GM19468 (cell line): ENCODE data around the gene KRTAP12-2.

Source experiments
- ATAC-seq: cut with Tn5 transposase; IDR thresholded peaks from one replicate; pipeline ENCODE4 v1.9.1; 2021; ENCODE audit warnings: mild to moderate bottlenecking, moderate library complexity, moderate number of reproducible peaks; ENCODE audit not compliant: unreplicated experiment; ENCODE audit errors: extremely low read depth

KRTAP12-2 gene, protein sequence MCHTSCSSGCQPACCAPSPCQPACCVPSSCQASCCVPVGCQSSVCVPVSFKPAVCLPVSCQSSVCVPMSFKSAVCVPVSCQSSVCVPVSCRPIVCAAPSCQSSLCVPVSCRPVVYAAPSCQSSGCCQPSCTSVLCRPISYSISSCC

DNA sequence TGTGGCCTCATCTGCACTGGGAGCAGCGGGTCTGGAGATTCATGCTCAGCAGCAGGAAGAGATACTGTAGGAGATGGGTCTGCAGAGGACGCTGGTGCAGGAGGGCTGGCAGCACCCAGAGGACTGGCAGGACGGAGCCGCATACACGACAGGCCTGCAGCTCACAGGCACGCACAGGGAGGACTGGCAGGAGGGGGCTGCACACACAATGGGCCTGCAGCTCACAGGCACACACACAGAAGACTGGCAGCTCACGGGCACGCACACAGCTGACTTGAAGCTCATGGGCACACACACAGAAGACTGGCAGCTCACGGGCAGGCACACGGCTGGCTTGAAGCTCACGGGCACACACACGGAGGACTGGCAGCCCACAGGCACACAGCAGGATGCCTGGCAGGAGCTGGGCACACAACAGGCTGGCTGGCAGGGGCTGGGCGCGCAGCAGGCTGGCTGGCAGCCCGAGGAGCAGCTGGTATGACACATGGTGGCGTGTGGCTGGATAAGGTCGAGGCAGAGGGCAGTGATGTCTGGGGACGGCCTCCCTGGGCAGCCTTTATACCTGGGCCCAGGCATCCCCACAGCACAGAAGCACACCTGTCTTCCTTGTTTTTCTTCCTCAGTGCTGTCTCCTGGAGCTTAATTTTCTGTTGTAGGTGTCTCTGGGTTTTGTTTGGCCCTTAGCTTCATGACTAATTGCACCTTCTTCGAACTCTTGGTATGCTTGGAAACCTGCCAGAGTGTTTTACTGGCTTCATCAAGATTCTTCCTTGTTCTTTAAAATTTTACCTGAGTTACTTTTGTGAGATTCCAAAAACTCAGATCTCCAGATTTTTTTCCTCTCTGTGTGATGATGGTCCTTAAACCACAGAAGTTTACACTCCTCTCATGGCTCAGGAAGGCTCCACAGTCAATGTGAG is at the start of gene KRTAP12-2:
TSS of gene KRTAP12-2 (minus strand) at position 527 of the 920 bp plus-strand sequence. CDS start at position 486, 41 bp downstream.
- no peak for ATAC-seq

DNA sequence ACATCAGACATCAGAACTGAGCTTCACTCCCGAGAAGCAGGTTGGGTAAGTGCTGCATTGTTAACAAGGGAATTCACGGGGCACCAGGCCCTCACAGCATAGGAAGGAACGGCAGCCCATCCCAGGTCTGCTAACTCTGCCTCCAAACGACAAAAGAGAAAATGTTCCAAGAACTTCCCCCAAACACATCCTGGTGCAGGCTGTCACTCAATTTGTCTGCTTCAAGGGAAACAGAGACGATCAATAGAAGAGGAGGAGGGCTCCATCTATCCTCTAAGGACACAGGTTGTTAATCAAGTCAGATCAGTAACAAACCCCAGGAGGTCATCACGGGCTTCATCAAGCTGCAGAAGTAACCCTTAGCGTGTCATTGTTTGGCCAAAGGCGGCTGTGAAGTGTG is 48.2 kb upstream of the KRTAP12-2 start:
- no peak for ATAC-seq

DNA sequence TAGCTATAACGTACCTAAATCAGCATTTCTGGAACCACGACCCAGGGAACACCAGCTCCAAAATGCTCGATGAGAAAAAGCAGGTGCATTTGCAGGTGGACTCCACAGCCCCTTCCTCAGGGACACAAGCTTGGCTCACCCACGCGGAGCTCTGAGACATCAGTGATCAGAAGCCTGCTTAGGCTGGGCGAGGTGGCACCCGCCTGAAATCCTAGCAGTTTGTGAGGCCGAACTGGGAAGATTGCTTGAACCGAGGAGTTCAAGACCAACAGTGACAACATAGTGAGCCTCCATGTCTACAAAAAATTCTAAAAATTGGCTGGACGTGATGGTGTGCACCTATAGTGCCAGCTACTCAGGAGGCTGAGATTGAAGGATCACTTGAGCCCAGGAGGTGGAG is 47.1 kb upstream of the KRTAP12-2 start:
- no peak for ATAC-seq

DNA sequence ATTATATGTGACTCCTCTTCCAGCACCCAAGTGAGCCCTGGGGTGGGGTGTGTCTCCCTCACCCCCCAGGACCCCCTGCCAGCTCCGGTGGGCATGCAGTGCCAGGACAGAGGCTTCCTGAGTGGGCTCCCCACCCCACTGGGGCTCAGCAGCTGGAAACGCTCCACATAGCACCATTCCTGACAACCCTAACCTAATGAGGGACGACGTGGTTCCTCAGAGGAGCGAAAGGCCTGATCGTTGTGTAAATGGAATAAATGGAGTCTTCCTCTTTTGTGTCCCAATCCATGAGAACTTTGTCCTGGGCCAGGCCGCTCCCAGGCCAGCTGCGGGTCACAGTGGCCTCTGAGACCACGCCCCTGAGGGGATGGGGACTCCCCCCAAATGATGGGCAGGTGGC is 46.4 kb upstream of the KRTAP12-2 start:
- ATAC-seq = no peak

DNA sequence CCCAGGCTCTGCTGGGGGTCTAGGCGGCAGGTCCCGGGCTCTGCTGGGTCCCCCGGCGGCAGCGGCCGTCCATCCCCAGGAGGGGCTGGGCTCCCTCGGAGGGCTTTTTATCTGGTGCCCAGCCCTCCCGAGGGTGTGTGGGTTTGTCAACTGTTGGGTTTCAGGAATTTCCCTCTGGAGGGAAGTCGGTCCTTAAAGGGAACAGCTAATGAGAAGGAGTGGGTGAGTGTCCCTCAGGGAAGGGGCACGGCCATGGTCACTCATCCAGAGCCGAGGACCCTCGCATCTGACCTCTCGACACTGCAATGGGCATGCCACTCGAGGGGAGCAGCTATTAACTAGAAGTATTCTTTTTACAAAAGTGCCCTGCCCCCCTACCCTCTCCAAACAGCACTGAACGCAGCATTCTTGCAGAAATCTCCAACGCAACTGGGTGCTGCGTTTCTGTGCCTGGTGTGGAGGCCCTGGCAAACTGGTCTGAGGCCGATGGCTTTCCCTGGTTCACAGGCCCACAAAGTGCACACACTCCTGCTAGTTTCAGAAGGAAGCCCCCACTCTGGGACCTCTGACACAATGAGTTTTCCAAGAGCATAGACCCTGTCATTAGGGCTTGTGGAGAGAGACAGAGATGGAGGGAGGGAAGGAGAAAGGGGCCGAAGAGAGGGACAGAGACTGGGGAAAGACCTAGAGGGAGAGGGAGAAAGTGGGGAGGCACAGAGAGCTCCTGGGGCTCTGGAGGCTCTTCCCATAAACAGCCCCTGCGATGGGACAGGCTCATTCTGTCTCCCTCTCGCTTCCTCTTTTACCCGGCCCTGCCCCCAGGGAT is 45.7 kb upstream of the KRTAP12-2 start:
- no peak for ATAC-seq

DNA sequence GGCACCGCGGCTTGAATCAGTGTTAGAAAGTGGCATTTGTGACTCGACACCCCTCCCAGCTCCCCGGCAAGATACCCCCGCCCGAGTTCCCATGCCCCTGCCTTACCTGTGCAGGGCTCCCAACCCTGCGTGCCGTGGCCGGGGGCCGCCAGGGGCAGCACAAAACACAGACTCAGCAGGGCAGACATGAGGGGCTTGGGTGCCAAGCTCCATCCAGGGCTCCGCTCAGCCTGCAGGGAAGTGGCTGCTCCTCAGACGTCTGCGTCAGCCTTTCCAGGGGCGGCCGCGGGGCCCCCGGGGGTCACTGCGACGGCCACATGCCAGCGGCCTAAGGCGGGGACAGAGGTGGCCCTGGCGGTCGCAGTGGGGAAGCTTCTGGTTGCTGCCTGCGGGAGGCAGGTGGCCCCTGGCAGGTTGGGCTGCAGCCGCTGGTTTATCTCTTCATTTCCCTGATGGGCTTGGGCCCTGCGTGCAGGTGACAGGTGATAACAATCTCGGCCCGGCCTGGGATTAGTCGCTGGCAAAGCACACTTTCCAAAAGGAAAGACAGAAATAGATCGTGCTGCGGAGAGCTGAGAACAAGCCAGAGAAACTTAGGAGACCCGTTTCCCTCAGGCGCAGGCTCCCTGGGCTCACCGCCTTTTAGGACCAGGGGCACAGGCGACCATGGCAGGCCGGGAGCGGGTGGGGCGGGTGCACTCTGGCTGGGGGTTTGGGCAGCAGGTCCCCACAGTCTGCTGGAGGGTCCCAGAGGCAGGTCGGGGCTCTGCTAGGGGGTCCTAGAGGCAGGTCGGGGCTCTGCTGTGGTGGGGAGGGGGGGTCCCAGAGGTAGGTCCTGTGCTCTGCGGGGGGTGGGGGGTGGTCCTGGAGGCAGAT is 44.8 kb upstream of the KRTAP12-2 start, which contains the start of gene TSPEAR:
TSS of gene TSPEAR (minus strand) at position 246 of the 876 bp plus-strand sequence. CDS start at position 188, 58 bp downstream.
- ATAC-seq = no peak

DNA sequence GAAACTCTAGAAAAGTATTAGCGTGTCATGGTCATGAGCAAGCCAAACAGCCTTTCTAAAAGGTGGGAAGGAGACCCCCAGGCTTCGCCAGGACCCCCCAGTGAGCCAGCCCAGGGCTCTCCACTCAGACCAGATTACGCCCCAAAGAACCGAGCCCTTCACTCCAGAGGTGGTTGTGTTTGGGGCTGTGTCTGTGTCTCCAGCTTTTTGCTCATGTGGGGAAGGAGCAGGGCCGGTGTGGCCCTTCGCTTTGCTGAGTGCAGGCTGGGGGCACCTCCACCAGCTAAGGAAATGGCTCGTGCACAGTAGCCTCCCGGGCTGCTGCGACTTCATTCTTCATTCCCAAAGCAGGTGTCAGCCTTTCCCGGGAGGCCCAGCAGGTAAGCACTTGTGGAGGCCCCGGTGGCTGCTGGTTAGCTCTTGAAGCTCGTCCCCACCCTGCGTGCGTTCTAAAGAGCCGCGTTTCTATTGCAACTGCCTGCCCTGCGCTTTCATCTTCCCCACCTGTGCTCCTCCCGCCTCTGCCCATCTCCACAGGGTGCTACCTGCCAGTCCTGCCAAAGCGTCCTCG is 44.1 kb upstream of the KRTAP12-2 start:
- ATAC-seq = no peak

DNA sequence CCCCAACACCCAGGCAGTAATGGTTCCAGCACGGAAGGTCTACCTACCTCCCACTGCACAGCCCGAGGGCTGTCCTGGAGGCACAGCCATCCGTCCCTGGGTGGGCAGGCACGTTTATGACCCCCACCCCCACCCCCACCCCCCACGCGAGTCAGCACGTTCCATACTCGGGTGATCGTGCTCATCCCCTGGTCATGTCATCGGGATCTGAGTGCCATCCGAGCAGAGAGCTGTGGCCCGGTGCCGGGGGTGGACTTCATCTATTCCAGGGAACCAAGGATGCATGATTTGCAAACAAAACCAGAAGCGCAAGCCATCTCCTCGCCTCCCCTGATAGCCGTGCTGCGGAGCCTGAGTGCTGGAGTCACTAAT is 43.6 kb upstream of the KRTAP12-2 start:
- no peak for ATAC-seq

DNA sequence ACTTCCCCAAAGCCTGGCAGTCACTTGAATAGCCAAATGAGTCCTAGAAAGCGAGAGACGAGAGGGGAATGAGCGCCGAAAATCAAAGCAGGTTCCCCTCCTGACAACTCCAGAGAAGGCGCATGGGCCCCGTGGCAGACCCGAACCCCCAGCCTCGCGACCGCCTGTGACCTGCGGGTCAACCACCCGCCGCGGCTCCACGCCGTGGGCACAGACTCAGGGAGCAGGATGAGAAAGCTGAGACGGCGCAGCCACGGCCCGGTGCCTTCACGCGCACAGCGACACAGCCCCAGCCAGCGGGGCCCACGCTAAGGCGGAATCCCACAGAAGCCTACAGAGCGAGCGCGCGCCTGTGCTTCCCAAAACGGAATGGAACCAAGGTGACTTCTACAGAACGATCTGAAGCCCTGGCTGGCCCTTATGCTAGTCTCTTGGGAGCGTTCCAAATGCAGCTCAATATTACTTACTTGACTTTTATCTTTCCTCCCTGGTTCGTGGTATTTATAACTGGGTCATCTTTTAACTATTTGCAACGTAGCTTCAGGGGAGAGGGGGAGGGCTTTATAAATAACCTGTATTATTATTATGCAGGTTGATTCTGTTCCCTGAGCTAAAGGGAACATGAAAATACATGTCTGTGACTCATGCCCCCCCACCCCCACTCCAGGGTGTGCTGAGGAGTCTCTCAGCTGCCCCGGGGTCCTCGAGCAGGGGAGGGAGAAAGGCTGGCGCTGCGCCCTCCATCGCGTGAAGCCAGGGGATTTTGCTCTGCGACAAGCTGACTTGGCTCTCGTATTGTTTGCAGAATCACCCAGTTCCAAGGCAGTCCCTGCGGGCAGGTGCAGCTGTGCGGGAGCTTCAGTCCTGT is 42.9 kb upstream of the KRTAP12-2 start:
- ATAC-seq = no peak

DNA sequence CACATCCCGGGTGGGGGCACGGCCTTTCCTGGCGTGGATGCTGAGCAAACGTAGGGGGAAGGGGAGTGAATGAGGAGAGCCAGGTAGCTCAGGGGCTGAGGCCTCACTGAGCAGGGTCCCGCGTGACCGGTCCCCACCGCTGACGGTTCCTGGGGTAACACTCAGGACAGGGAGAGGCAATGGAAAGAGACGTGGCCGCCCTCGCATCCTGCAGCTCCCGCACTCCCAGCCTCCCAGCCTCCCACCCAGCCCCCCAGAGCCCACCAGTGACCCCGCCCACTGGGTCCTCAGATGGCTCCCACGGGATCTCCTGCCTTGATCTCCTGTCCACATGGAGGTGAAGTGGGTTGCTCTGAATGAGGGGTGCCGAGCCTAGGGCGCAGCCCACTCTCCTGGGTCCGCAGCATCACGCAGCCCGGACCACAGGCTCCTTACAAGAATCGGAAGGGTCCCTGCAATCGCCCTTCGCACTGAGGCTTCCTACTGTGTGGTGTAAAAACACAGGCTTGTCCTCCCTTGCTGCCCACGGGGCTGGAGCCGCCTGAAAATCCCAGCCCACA is 42.2 kb upstream of the KRTAP12-2 start:
- no peak for ATAC-seq

DNA sequence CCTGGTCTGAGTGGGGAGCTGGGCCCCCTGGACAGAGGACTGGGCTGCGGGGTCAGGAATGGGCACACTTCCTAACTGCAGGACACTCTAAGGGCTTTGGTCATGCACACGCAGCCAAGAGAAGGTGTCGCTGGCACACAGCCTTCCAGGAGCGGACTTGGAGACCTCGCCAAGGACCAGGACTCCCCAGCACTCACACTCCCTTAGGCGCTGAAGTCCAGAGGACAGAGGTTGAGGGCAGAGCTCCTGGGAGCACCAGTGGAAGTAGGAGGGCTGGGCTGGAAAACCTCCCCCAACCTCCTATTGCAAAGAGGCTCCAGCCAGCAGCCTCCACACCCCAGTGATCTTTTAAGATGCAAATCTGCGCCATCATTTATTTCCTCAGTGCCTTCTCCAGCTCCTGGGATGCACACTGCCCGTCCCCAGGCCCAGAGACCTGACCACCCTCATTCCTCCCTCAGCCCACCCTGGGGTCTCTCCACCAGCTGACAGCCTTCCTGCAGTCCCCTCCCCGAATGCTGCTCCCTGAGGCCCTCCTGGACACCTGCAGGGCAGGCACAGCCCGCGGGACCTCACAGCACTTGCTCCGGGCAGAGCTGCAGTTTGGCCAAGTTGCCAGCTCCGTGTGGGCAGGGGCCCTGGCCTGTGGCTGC is 41.6 kb upstream of the KRTAP12-2 start:
- ATAC-seq = no peak

DNA sequence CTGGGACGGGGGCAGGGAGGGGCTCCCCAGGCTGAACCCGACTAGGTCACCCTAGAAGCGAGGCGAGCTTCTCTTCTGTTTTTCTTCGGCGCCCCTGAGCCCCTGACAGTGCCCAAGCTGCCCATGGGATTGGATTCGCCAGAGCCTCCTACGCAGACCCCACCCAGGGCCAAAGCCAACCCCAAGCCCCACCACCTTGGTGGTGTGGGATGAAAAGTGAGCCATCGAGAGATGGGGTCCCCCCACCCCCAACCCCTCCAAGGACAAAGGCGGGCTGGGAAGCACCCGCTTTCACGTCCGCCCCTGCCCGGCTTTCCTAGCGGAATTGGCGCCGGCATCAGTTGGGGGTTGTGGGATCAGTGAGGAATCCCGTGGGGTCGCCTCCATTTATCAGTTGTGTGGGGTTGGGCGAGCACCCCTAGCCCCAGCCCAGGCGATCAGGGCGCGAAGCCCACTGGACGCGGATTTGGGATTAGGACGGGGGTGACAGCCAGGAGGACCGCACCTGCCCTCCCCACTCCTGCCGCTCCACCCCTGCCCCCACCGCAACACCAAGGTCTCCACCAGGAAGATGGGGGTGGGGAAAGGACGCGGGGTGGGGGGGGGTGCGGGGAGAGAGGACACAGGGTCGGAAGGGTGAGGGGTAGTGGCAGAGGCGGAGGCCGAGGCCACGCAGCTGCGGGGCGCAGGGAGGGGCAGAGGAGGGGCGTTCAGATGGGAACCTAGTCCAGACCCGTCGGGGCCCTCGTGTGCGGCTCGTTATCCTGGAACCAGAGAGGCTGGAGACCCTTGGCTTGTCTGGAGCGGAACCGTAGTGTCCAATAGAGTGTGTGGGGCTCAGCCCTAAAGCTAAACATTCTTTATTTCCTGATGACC is 40.2 kb upstream of the KRTAP12-2 start:
- no peak for ATAC-seq

DNA sequence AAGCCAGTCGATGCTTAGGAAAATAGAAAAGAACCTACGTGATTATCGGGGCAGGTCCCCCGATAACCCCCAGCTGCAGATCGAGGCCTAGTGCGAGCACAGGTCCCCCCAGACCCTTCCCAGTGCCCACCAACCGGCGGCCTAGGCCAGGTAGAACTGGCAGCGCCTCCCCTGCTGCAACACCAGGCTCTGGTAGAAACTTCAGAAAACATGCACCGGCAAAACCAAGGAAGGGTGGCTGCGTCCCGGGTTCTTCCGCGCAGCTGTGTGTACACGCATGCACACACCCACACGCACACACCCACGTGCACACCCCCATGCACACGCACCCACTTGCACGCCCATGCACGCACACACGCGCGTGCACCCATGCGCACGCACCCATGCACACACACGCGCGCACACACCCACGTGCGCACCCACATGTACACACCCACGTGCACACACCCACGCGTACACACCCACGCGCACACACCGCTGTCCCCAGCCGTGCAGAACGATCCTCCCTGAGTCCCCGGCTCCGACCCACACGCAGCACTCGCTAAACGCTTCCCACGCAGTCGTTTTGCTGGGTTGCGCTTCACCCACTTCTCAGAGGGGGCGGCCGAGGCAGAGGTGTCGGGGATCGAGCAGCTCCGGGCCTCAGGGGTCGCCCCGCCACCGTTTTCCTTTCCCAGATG is 39.4 kb upstream of the KRTAP12-2 start:
- ATAC-seq = no peak

DNA sequence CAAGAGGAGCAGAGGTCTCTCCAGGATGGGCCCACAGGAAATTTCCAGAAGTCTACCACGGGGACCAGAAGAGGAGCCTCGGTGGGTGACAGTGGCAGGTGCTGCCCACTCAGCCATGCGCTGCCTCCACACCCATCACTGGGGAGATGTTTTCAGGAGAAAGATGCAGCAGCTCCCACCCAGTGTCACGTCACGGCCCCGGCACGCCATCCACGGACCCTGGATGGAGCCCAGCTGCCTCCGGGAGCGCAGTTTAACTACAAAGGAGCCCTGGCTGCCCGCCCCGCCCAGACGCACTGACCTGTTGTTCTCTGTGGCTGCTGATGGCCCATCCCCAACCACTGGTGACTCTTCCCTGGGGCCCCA is 37.9 kb upstream of the KRTAP12-2 start:
- ATAC-seq = no peak

DNA sequence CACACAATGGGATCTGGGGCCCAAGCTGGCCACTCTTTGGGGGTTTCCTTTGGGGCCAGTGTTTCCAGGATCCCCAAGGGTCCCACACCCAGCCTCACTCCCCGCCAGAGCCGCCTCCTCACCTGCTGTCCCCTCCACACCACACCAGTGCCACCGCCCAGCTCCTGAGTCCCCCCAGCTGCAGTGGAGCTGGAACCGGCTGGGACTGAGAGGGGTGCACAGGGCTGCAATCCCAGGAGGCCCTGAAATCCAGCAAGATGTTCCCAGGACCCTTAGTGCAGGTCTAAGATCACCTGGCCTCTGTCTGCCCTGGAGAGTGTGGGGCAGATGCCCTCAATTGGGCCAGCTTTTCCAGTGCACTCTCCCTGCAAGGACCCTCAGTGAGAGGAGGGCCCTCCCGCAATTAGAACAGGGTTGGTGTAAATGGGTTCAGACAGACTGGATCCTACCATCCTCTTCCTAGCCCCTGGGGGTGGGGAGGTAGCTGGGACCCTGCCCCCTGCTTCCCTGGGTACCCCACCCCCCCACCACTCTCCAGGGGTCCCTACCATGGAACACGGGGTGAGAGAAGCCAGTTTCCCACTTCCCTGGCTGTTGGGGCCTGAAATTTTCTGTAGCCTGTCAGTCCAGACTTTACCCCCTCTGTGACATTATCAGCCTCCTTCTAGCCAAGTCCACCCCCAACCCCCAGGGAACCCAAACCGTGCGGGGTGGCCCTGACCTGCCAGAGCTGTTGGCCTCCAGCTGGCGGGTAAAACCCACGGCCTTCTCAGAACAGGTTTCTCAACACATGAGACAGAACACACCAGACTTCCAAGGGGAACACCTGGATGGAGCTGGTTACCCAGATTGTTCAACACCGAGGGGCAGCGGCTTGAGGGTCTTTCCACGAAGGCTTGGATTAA is 37.3 kb upstream of the KRTAP12-2 start:
- no peak for ATAC-seq
